ENCODE data around the gene TYSND1. TPM values are rescaled to one million over a fixed set of nuclear protein-coding genes. Genes with fewer than 3 reads are reported as not detected.

The TYSND1 gene
- total and polyA plus RNA-seq, 2 of the 13 experiments (the other 11 are each of a cell fraction or from before 2014, with no cell fraction given) = 3.3 to 8.9 TPM

DNA sequence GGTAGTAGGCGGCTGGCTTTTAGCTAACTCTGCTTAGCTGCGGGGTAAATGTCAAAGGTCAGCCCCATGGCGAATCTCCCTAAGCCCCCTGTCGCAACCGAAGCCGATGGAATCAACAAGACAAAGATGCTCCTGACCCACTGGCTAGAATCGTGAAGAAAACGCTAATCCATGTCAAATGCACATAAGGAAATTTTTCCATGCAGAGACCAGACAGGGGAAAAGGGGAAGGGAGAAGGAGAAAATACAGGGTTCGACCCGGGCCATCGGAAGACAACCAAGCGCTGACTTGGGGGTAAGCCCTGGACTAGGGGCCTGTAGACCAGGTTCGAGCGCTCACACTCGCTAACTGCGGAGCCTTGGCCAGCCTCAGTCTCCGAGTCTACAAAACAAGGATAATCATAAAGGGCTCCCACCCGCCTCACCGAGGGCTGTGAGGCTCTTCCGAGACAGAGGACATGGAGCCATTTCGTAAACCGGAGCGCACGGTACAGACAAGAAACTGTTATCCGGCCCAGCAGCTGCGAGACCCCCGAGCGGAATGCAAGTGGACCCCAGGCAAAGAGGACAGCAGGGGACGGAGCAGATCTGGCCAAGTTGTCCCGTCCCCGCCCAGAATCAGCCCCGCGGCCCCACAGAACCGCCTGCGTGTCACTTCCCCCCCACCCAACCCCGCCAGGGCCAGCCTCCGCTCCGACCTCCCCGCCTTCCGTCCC, 23.3 kb upstream of the TYSND1 start:
- ChIA-PET POLR2A (interaction anchor here (0.6 to 5.1 kb wide), 28 partner anchors 9 to 1268 kb away, joined by 3 to 84 read pairs (median 5); partner anchors contain the start of genes EIF4EBP2, PPA1 and TYSND1), CTCF (ENCODE audit: low intra/inter-chr PET ratio, low total read pairs) (no interaction called here)
- H3K36me3 ChIP-seq (replicated peaks in 1 of 2; ENCODE audit: control insufficient read depth in 1 of 2, insufficient read depth in 2 of 2, low read length in 2 of 2) = peaks cover 0 to 23% of the 10 kb centered on the region in 2 experiments; a peak in 2 of 5 replicates
- peak; percentile 30 for FAIRE-seq
- peak overlapping the region; percentile 82 for H3K4me2 ChIP-seq (ENCODE audit: low read depth, low read length)
- BruUV-seq (replicated peaks) = no TSS peak
- H3K4me1 ChIP-seq (ENCODE audit: insufficient read depth, low read length) = peaks cover 69% of the 10 kb centered on the region
- no peaks in the 10 kb centered on the region for H3K9me3 ChIP-seq (ENCODE audit: low read length)
- in situ Hi-C loops (cut with HindIII; ENCODE audit: extremely low pct_ligation_motif_present, low pct_unique_long_range_greater_than_20kb) (no loop called here), intact Hi-C loops (cut with micrococcal nuclease; ENCODE audit: unreplicated experiment) (no loop called here)
- 2% methylated on average over 18 of the region's 40 CpGs for WGBS (ENCODE audit: low lambda C conversion rate)
- ATAC-seq = peak; percentile 5
- H3K4me3 ChIP-seq (replicated peaks in 1 of 3; ENCODE audit: insufficient read depth in 1 of 3, low read depth in 2 of 3, low read length in 3 of 3) = peak overlapping the region; percentile 82 to 90 (median 90)
- H3K9ac ChIP-seq (ENCODE audit: insufficient read depth, low read depth, low read length) = peak overlapping the region; percentile 94
- no peak for DNase-seq (ENCODE audit: low spot score)
- H2AFZ ChIP-seq (ENCODE audit: low read length) = no peak overlapping the region
- peak overlapping the region; percentile 80 for H3K27ac ChIP-seq (ENCODE audit: extremely low read length, insufficient read depth, low read length)
- no peaks in the 10 kb centered on the region; a peak in 1 of 5 replicates for H3K27me3 ChIP-seq (ENCODE audit: control insufficient read depth in 1 of 2, insufficient read depth in 2 of 2, low read length in 2 of 2)
- peaks cover 47% of the 10 kb centered on the region for H4K20me1 ChIP-seq (ENCODE audit: insufficient read depth, low read length)
- peaks cover 51% of the 10 kb centered on the region for H3K79me2 ChIP-seq (ENCODE audit: insufficient read depth, low read length)
- no peak for TF ChIP-seq ATF1 (CRISPR knock-in tag; IDR thresholded peaks at IDR 0.05)
- TF ChIP-seq SIX1 (CRISPR knock-in tag; IDR thresholded peaks at IDR 0.05; ENCODE audit: borderline replicate concordance) = no peak
- no peak for TF ChIP-seq ZSCAN30 (CRISPR knock-in tag; IDR thresholded peaks at IDR 0.05)
- TF ChIP-seq NR2F6 (IDR thresholded peaks at IDR 0.05) = peak; percentile 77
- TF ChIP-seq NR2F6 (CRISPR knock-in tag; IDR thresholded peaks at IDR 0.05) = peak; percentile 67
- 0 out of 2 replicates have a peak, but pooled peaks have one; percentile 23 for TF ChIP-seq ZNF329 (CRISPR knock-in tag; IDR thresholded peaks at IDR 0.05; ENCODE audit: low read depth)
- TF ChIP-seq ZNF547 (CRISPR knock-in tag; IDR thresholded peaks at IDR 0.05) = no peak
- TF ChIP-seq, protein P1, sequence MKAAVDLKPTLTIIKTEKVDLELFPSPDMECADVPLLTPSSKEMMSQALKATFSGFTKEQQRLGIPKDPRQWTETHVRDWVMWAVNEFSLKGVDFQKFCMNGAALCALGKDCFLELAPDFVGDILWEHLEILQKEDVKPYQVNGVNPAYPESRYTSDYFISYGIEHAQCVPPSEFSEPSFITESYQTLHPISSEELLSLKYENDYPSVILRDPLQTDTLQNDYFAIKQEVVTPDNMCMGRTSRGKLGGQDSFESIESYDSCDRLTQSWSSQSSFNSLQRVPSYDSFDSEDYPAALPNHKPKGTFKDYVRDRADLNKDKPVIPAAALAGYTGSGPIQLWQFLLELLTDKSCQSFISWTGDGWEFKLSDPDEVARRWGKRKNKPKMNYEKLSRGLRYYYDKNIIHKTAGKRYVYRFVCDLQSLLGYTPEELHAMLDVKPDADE (CRISPR knock-in tag; IDR thresholded peaks at IDR 0.05) = peak; percentile 11; the same call in 1 of the 2 replicates
- 0 out of 2 replicates have a peak, but pooled peaks have one; percentile 39 for TF ChIP-seq TP53 (CRISPR knock-in tag; conservative IDR thresholded peaks at IDR 0.05)
- no peak for TF ChIP-seq CBX5 (CRISPR knock-in tag; IDR thresholded peaks at IDR 0.05; ENCODE audit: borderline replicate concordance)
- no peak for TF ChIP-seq STAT5B (CRISPR knock-in tag; IDR thresholded peaks at IDR 0.05)
- TF ChIP-seq TBP (CRISPR knock-in tag; IDR thresholded peaks at IDR 0.05) = 0 out of 2 replicates have a peak, but pooled peaks have one; percentile 47
- no peak for TF ChIP-seq MZF1 (CRISPR knock-in tag; IDR thresholded peaks at IDR 0.05; ENCODE audit: borderline replicate concordance)
- TF ChIP-seq AKAP8 (CRISPR knock-in tag; IDR thresholded peaks at IDR 0.05) = peak; percentile 35; the same call in 1 of the 2 replicates
- TF ChIP-seq, protein P2, sequence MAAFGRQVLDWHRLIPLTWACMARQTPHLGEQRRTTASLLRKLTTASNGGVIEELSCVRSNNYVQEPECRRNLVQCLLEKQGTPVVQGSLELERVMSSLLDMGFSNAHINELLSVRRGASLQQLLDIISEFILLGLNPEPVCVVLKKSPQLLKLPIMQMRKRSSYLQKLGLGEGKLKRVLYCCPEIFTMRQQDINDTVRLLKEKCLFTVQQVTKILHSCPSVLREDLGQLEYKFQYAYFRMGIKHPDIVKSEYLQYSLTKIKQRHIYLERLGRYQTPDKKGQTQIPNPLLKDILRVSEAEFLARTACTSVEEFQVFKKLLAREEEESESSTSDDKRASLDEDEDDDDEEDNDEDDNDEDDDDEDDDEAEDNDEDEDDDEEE (CRISPR knock-in tag; IDR thresholded peaks at IDR 0.05) = no peak
- 0 out of 2 replicates have a peak, but pooled peaks have one; percentile 31 for TF ChIP-seq HOXD1 (CRISPR knock-in tag; IDR thresholded peaks at IDR 0.05)
- TF ChIP-seq, protein P3, sequence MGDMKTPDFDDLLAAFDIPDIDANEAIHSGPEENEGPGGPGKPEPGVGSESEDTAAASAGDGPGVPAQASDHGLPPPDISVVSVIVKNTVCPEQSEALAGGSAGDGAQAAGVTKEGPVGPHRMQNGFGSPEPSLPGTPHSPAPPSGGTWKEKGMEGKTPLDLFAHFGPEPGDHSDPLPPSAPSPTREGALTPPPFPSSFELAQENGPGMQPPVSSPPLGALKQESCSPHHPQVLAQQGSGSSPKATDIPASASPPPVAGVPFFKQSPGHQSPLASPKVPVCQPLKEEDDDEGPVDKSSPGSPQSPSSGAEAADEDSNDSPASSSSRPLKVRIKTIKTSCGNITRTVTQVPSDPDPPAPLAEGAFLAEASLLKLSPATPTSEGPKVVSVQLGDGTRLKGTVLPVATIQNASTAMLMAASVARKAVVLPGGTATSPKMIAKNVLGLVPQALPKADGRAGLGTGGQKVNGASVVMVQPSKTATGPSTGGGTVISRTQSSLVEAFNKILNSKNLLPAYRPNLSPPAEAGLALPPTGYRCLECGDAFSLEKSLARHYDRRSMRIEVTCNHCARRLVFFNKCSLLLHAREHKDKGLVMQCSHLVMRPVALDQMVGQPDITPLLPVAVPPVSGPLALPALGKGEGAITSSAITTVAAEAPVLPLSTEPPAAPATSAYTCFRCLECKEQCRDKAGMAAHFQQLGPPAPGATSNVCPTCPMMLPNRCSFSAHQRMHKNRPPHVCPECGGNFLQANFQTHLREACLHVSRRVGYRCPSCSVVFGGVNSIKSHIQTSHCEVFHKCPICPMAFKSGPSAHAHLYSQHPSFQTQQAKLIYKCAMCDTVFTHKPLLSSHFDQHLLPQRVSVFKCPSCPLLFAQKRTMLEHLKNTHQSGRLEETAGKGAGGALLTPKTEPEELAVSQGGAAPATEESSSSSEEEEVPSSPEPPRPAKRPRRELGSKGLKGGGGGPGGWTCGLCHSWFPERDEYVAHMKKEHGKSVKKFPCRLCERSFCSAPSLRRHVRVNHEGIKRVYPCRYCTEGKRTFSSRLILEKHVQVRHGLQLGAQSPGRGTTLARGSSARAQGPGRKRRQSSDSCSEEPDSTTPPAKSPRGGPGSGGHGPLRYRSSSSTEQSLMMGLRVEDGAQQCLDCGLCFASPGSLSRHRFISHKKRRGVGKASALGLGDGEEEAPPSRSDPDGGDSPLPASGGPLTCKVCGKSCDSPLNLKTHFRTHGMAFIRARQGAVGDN (CRISPR knock-in tag; IDR thresholded peaks at IDR 0.05) = no peak
- TF ChIP-seq NR2C2 (CRISPR knock-in tag; IDR thresholded peaks at IDR 0.05; ENCODE audit: borderline replicate concordance) = peak; percentile 73
- TF ChIP-seq, protein P4, sequence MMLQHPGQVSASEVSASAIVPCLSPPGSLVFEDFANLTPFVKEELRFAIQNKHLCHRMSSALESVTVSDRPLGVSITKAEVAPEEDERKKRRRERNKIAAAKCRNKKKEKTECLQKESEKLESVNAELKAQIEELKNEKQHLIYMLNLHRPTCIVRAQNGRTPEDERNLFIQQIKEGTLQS (CRISPR knock-in tag; IDR thresholded peaks at IDR 0.05) = no peak

Measured in HepG2 (cell line).